GM12875 (cell line): ENCODE data around the gene GRK5.

ENCODE experiments used
- H3K4me3 ChIP-seq: one replicate; pipeline ENCODE4 v1.5.1; 2011; ENCODE audit warnings: low read depth, low read length, control low read depth
- CTCF ChIP-seq: IDR thresholded peaks from 2 replicates; pipeline ENCODE4 v1.5.1; 2011; ENCODE audit warnings: low read depth, mild to moderate bottlenecking, control low read depth, inconsistent platforms, low read length, moderate library complexity, borderline replicate concordance; ENCODE audit not compliant: insufficient read depth

The GRK5 gene

GRCh38 chr10:119383174-119383856, 175.9 kb downstream of the GRK5 start:
- no peak for TF ChIP-seq CTCF
- H3K4me3 ChIP-seq = no peak overlapping the region

- no peak for TF ChIP-seq CTCF
- no peak overlapping the region for H3K4me3 ChIP-seq
Measured at GRCh38 chr10:119384127-119384526, 176.8 kb downstream of the GRK5 start.

DNA sequence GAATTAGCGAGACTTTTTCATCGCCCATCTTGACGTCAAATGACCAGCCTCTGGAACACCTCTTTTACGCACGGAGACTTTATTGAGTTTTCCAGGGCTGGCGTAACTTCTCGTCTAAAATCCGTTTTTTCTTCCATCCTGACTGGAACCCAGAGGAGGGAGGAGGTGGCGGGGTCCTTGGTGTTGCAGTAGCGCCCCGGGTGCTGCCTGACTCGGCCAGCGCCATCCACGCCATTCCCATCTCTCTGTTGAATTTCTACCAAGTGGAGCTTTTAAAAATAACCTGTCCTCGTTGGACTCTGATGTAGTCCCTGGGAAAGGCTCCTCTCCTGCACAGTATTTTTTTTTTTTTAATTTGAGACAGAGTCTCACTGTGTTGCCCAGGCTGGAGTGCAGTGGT, 179.3 kb downstream of the GRK5 start:
- no peak overlapping the region for H3K4me3 ChIP-seq
- TF ChIP-seq CTCF = no peak

GRCh38 chr10:119388849-119389345, 181.5 kb downstream of the GRK5 start:
- H3K4me3 ChIP-seq = no peak overlapping the region
- no peak for TF ChIP-seq CTCF

GRCh38 chr10:119391440-119392251, 184.3 kb downstream of the GRK5 start:
- no peak overlapping the region for H3K4me3 ChIP-seq
- no peak for TF ChIP-seq CTCF

- no peak for TF ChIP-seq CTCF
- H3K4me3 ChIP-seq = no peak overlapping the region
Measured at GRCh38 chr10:119393019-119393418, 185.6 kb downstream of the GRK5 start.

GRCh38 chr10:119393421-119393820, 186.1 kb downstream of the GRK5 start:
- no peak overlapping the region for H3K4me3 ChIP-seq
- no peak for TF ChIP-seq CTCF
